Renal cortex interstitium (tissue), 11 donors: Measurements from ENCODE around the gene GNB1L. TPM values are rescaled to one million over a fixed set of nuclear protein-coding genes. Genes with fewer than 3 reads are reported as not detected.

Experiments used
- DNase-seq, 11 donors: peaks; one replicate each; pipeline ENCODE4 v3.0.0-alpha.2; 2013; ENCODE audit warnings: low read depth in 9 of 11, low spot score in 4 of 11; ENCODE audit errors: extremely low read depth in 1 of 11
- polyA plus RNA-seq, 3 donors: library from polyadenylated mRNA; unstranded; fragments of 120-200 nt; gene quantifications; one replicate each; pipeline ENCODE4 v1.2.1, GENCODE V29; 2013; ENCODE audit not compliant: insufficient read length in 3 of 3

Gene GNB1L
- polyA plus RNA-seq, 3 donors, result 3.2 to 5.8 (median 4.7) TPM

DNA sequence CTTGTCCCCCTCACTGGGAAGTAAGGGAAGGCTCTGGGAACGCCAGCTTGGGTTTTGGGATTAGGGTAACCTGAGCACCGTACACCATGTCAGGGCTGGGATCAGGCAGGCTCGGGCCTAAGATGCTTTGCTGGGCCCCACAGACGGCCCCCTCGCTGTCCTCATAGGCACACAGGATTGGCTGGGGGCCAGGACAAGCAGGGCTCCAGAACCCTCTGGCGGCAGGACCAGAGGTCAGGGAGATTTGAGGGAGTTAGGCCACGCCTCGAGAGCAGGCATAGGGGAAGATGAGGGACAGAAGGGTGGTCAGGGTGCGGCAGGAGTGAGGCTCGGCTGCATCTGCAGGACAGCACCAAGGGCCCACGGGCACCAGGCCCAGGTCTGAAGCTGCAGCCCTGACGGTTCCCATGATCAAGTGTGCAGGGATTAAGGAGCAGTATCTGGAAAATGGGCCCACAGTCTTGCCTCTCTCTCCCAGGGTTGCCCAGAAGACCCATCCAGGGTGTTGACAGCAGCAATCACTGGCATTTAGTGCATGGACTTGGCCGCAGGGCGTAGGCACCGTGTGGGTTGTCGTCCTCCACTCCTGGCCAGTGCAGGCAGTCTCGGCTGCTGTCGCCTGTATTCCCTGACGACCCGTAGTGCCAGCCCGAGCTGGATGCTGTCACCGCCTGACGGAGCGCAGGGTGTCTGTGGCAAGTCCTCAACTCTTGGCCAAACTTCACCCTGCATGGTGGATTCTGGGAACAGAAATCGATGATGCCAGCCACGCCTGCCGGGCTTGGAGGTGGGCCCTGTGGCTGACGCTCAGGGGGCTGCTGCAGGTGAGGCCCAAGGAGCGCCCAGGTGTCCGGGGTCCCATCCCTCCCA, 15.7 kb upstream of the GNB1L start:
- DNase-seq, result no peak

DNA sequence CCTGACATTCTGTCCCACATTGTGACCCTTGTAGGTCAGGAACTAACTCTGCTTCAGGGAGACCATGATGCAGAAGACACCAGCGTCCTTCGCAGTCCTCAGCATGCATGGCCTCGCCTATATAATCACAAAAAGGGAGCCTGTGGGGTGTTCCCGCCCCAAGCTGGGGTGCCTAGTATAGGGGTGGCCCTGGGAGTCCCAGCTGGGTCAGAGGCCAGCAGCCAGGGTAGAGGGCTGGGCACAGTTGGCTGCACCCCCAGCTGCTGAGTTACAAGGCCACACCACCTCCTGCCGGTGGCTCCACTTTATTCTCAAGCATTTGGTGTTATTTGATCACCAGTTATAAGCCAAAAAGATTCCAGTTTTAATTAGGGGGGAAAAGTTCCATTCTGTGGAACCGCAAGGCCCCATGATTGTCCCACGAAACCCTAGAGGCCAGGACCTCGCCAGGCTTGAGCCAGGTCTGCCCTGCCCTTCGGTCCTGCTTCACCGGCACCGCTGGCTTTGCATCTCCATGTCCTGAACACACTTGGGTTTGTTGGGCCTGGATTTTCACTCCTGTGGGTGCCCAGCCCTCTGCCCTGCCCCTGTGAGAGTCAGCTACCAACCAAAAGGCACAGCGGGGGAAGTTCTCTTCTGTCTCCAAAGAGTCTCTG, 15.0 kb upstream of the GNB1L start:
- no peak for DNase-seq

DNA sequence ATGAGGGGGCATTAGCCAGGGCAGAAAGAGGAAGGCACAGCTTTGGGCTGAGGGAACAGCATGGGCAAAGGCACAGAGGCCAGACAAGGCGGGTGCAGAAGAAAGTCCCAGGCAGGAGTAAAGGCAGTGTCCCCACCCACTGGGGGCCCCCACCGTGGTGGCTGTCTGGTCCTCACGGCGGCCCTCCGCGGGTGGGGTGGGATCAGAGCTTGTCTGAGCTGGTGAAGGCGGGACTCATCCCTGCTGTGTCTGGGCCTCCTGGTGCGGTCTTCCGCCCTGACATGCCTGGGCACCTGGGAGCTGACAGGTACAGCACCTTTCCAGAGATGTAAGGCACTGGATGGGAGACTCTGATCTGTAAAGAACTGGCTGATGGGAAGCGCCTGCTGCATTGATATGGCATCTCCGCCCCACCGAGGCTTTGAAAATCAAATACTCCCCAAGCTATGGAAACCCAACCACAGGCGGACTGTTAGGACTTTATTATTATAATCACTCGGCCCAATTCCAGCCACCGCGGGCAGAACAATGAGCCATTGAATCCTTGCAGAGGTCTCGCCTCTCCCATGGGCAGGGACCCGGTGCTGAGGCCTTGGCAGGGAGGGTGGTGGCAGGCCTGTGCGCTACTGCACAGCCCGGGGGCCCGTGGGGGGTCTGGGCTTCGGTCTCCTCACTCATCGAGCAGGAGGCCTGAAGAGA, 14.2 kb upstream of the GNB1L start:
- DNase-seq, result no peak

DNA sequence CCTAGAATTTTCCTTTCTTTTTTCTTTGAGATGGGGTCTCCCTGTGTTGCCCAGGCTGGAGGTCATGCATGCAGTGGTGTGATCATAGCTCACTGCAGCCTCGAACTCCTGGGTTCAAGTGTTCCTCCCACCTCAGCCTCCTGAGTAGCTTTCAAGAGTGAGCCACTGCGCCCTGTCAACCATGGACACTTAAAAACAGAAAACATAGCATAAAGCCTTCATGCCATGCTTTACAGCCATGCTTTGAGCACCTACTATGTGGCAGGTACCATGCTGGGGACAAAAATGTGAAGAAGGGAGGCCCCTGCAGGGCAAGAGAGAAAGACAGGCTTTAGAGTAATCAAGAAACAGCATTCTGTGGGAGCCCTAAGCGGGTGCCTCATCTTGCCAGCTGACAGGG, 13.7 kb upstream of the GNB1L start:
- no peak for DNase-seq

DNA sequence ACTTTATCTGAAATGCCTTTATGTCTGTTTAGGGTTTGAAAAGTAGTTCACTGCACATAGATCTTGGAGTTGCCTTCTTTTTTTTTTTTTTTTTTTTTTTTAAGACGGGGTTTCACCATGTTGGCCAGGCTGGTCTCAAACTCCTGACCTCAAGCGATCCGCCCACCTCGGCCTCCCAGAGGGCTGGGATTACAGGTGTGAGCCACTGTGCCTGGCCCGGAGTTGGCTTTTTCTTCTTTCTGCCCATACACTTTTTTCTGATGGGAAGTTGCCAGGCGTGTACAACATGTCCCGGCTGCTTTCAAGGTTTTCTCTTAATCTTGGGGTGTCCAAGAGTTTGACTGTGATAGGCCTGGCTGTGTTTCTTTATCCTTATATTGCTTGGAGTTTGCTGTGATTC, 12.9 kb upstream of the GNB1L start:
- no peak for DNase-seq

DNA sequence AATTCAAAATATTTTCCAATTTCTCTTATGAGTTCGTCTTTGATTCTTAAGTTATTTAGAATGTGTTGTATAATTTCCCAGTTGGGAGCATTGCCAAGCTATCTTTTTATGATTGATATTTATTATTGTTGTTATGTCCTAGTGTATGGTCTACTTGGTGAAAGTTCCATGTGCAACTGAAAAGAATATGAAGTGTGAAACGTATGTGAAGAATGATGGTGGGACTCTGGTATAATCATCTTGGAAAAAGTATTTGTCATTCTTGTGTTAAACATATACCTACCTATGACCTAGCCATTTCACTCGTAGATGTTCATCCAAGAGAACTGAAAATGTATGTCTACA, 12.0 kb upstream of the GNB1L start:
- DNase-seq, result no peak

DNA sequence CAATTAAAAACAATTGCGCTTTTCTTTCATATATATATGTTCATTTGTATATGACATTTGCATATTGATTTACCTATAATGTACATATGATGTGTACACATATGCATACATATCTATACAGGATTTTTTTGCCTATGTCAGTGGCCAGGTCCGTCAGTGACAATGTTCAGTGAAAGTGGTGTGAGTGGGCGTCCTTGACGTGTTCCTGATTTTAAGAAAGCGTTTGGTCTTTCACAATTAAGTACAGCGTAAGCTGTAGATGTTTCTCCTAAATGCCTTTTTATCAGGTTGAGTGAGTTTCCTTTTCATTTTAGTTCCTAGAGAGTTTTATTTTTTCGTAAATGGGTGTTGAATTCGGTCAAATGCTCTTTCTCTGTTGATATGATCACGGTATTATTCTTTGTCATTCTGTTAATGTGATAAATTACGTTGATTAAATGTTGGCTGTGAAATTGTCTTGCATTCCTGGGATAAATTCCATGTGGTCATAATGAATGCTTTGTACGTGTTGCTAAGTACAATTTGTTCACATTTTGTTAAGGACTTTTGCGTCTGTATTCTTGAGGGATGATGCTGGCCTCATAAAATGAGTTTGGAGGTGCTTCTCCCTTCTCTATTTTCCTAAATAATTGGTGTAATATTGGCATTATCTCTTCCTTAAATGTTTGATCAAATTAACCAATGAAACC, 10.6 kb upstream of the GNB1L start:
- no peak for DNase-seq

DNA sequence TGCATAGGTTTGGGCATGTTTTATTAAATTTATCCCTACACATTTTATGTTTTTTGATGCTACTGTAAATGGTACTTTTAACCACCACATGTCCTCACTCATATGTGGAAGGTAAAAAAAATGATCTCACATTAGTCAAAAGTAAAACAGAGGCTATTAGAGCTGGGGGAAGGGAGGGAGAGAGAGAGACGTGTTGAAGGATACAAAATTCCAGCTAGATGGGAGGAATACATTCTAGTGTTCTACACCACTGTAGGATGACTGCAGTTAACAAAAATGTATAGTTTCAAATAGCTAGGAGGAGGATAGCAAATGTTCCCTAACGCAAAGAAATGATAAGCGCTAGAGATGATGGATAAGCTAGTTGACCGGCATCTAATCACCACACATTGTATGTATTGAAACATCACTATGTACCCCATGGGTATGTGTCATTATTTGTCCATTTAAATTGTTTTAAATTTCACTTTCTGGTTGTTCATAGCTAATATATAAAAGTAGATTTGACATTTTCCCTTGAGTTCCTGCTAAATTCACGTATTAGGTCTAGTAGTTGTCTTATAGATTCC, 9.9 kb upstream of the GNB1L start:
- DNase-seq, result no peak

DNA sequence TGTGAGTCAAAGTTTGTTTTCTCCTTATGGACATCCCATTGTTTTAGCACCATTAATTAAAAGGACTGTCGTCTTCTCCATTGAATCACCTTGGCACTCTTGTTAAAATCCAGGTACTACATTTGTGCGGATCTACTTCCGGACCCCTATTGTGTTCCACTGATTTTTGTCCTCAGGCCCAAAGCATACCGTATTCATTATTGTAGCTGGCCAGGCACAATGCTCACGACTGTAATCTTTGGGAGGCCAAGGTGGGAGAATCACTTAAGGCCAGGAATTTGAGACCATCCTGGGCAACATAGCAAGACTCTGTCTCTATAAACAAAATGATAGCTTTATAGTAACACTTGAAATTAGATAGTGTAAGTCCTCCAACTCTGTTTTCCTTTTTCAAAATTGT, 8.9 kb upstream of the GNB1L start:
- DNase-seq, result no peak

DNA sequence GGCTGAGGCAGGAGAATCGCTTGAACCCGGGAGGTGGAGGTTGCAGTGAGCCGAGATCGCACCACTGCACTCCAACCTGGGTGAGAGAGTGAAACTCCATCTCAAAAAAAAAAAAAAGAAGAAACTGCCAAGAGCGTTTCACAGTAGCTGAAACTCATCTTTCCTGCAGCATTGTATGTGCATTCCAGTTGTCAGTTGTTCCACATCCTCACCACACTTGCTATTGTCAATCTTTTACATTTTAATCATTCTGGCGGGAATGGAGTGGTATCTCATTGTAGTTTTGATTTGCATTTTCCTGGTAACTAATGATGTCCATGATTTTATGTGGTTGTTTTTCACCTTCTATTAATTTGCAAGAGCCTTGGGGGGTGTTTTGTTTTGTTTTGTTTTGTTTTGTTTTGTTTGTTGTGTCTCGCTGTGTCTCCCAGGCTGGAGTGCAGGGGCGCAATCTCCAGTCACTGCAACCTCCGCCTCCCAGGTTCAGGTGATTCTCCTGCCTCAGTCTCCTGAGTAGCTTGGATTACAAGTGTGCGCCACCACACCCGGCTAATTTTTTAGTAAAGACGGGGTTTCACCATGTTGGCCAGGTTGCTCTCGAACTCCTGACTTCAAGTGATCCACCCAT, 8.1 kb upstream of the GNB1L start:
- no peak for DNase-seq

DNA sequence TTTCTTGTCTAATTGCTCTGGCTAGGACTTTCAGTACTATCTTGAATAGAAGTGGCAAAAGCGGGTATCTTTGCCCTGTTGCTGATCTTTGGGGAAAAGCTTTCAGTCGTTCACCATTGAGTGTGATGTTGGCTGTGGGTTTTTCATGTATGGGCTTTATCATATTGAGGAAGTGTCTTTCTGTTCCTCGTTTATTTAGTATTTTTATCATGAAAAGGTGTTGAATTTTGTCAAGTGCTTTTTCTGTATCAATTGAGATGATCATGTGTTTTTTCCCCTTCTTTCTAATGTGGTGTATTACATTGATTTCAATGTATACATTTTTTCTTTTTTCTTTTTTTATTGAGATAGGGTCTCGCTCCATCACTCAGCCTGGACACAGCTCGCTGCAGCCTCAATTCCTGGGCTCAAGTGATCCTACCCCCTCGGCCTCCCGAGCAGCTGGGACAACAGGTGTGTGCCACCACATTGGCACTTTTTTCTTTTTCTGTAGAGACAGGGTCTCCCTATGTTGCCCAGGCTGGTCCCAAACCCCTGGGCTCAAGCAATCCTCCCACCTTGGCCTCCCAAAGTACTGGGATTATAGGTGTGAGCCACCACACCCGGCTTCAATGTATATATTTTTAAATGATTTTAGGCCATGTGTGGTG, 5.3 kb upstream of the GNB1L start:
- no peak for DNase-seq

DNA sequence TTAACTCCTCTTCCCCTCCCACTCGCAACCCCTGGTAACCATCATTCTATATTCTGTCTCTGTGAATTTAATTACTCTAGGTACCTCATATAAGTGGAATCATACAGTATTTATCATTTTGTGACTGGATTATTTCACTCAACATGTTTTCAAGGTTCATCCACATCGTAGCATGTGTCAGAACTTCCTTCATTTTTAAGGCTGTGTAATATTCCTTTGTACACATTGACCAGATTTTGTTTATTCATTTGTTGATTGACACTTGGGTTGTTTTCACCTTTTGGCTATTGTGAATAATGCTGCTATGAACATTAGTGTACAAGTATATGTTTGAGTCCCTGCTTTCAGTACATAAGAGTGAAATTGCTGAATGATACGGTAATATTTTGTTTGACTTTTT, 2.7 kb upstream of the GNB1L start:
- DNase-seq, result no peak

DNA sequence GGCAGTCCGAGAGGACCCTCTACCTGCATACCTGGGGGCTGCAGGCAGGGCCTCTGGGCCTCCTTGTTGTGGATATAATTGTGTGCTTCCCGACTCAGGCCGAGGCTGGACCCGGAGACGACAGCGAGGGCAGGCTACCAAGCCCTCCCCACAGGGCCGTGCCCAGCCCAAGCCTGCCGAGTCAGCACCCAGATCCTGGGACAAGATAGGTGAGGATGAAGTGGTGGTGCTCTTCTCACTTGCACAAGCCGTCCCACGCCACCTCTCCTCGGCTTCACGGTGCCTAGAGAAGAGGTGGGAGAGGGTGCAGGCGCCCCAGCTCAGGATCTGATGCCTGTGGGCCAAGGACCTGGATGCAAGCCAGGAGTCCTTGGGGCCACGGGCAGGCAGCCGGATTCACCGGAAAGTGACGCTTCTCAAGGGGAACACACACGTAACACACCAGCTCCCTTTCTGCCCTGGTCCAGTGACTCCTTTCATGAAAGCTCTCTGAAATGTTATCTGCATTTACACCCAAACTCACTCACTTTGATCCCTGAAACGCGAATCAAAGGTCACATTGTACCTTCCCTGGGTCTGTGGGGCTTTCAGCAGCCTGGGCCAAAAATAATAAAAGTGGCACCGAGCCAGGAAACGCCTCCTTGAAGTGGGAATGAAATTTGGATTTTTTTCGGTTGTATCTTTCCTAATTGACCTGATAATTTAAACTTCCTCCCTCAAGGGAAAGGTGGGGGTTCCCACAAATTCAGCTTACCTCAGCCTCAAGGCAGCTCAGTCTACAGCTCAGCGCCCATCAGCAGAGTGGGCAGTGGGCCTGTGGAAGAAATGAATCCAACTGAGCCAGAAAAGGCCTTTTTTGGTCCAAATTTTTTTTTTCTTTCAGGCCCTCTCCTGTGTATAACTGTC, 1.1 kb upstream of the GNB1L start:
- peak in 6 of 11 donors; percentile 21 to 63 (median 52) for DNase-seq

DNA sequence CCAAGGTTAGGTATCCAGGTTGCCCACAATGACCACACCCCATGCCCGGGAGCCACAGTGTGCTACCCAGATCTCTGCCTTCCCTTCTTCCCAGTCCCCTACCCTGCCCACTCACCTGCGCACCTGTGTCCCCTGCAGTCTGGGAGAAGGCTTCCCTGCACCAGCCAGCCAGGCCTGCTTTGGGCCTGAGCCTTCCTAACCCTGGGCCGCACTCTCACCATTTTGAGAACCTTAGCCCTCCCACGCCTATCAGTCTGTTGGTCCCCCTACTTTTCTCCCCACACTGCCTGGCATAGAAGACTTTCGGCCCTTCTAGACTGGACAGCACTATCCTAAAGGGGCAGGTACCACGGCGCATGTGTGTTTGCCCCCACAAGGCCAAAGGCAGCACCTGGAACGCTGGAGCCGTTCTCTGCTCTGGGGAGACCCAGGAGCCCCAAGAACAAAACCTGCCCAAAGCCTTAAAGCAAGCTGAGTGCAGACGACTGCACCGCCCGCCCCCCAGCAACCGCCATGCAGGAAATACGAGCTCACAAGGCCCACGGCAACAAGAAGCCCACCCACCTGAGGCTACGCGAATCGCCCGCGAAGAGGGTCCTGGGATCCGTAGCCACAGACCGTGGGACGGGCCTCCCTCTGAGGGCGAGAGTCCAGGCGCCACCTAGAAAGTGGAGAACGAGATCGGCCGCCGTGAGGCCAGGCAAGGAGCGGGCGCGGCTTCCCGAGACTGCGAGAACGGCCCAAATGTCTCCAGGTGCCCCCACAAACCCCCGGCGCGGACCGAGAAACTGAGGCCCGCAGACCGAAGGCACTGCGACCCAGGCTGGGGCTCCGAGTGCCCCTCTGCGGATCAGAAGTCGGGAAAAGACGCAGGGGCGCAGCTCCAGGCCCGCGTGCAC, 546 bp downstream of the GNB1L start:
- DNase-seq, result no peak

DNA sequence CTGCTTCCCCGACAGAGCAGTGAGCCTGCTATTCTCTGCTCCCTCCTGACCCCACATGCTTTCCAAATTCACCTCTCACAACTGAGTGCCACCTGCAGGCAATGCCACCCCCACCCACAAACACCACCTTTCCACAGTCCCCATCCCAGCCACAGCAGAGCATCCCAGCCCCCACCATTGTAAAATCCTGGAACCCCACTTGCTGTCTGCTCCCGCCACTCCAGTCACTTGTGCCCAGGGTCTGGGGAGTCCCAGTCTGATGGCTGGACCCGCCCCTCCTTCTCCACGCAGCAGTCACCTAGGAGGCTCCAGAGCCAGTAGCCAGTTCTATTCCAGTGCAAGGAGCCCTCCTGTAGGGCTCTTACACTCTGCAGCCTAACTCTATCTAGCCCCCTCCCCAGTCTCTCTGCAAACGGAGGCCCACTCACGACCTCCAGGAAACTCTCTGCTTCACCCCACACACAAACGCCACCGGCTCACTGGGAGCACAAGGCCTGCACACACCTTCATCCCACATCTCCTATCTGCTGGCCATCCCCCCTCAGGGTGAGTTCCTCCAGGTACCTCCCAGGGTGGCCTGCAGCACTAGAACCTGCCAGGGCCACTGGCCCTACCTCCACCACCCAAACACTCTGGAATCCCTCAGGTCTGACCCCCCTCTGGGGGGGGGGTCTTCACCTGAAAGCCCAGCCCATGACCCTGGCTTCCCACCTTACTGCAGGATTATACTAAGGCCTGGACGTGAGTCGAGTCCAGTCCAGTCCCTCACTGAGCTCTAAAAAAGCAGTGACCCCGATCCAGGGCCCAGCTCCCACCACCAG, 1.4 kb downstream of the GNB1L start:
- DNase-seq, result no peak
